ENCODE results near the gene GRIK1.

- TF ChIP-seq, protein P1, sequence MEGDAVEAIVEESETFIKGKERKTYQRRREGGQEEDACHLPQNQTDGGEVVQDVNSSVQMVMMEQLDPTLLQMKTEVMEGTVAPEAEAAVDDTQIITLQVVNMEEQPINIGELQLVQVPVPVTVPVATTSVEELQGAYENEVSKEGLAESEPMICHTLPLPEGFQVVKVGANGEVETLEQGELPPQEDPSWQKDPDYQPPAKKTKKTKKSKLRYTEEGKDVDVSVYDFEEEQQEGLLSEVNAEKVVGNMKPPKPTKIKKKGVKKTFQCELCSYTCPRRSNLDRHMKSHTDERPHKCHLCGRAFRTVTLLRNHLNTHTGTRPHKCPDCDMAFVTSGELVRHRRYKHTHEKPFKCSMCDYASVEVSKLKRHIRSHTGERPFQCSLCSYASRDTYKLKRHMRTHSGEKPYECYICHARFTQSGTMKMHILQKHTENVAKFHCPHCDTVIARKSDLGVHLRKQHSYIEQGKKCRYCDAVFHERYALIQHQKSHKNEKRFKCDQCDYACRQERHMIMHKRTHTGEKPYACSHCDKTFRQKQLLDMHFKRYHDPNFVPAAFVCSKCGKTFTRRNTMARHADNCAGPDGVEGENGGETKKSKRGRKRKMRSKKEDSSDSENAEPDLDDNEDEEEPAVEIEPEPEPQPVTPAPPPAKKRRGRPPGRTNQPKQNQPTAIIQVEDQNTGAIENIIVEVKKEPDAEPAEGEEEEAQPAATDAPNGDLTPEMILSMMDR (IDR thresholded peaks at IDR 0.05), result no peak
- TF ChIP-seq POLR2A (IDR thresholded peaks at IDR 0.05), result no peak
These were observed 69.0 kb downstream of the GRIK1 start for GRCh38 chr21:29870814-29871213.

Measured in tibial nerve (tissue), 3 donors.